Right lobe of liver (tissue), 6 donors: ENCODE measurements around the gene CEP192. TPM values are rescaled to one million over a fixed set of nuclear protein-coding genes. Genes with fewer than 3 reads are reported as not detected.

ENCODE experiments used
- ATAC-seq, 4 donors: fragments of 200-7000 bp; cut with Tn5 transposase; one replicate each; pipeline ENCODE4 v1.9.1; 2020; ENCODE audit warnings: mild to moderate bottlenecking in 4 of 4, moderate library complexity in 4 of 4
- DNase-seq, 3 donors: peaks; one replicate each; pipeline ENCODE4 v3.0.0-alpha.2; 2020
- H3K27ac ChIP-seq, 3 donors: fragments of 200-600 bp; one replicate each; pipeline ENCODE4 v1.8.0; 2022
- H3K27me3 ChIP-seq, 2 donors: fragments of 200-600 bp; one replicate each; pipeline ENCODE4 v1.8.0; 2022
- H3K36me3 ChIP-seq, 4 donors: fragments of 200-600 bp; sonication (generic) in 1 of 4; one replicate each; pipeline versions ENCODE4 v1.5.1 to v1.8.0; 2017 to 2022; ENCODE audit warnings: control low read depth in 1 of 4
- H3K4me1 ChIP-seq, 4 donors: fragments of 200-600 bp; sonication (generic) in 1 of 4; one replicate each; pipeline versions ENCODE4 v1.5.1 to v1.8.0; 2017 to 2022; ENCODE audit warnings: control low read depth in 1 of 4
- H3K4me3 ChIP-seq, 3 donors: fragments of 200-600 bp; one replicate each; pipeline ENCODE4 v1.8.0; 2022
- H3K9me3 ChIP-seq, 4 donors: fragments of 200-600 bp; sonication (generic) in 1 of 4; one replicate each; pipeline versions ENCODE4 v1.5.1 to v1.8.0; 2017 to 2022; ENCODE audit warnings: control low read depth in 1 of 4
- POLR2A ChIP-seq: fragments of 450-650 bp; IDR thresholded peaks from one replicate; pipeline ENCODE4 v1.6.1; 2017; ENCODE audit warnings: antibody characterized with exemption, mild to moderate bottlenecking
- WGBS: methylation state at CpG from one replicate; pipeline ENCODE4 v1.1.6; 2018; ENCODE audit warnings: low coverage, low lambda C conversion rate; ENCODE audit not compliant: insufficient coverage; ENCODE audit errors: missing lambda C conversion rate; 5-methylcytosine and 5-hydroxymethylcytosine counted together
- intact Hi-C, 2 donors: fragments of 100-400 bp; cut with DNase I; formaldehyde crosslinking; loops; one replicate each; pipeline versions ENCODE4 v1.11.2 to v1.14.1; 2022
- total RNA-seq, 6 experiments: library from RNA; depleted of rRNA in 2 of 6; stranded (reverse); fragments of >200 nt in 2 of 6; fragmentation: NEBNext Ultra II Directional in 3 of 6; extraction: Animal tissue kit (Norgen Biotek cat#: 25700) in 3 of 6; gene quantifications; one replicate each; pipeline versions ENCODE4 v1.1.0 to v1.2.4, GENCODE V29; 2016 to 2023
- TF ChIP-seq, protein P1 (sequence below), 4 donors: fragments of 200-600 bp in 3 of 4; fragments of 450-650 bp in 1 of 4; IDR thresholded peaks; one replicate each; pipeline versions ENCODE4 v1.5.1 to v1.8.0; 2016 to 2022; ENCODE audit warnings: antibody characterized with exemption in 4 of 4, mild to moderate bottlenecking in 2 of 4
- donor health status: DM: no; HTN: yes; CAD: no.
- donor health status: DM: no; HTN: no; CAD: no.
- donor health status: DM: no; HTN: no; CAD: no.
- donor health status: DM: no; HTN: yes; CAD: no.
- donor health status: DM: no; HTN: yes; CAD: no.

Gene CEP192
- total RNA-seq, 6 experiments from 2014 or later = 7.5 to 9.1 (median 8.3) TPM

DNA sequence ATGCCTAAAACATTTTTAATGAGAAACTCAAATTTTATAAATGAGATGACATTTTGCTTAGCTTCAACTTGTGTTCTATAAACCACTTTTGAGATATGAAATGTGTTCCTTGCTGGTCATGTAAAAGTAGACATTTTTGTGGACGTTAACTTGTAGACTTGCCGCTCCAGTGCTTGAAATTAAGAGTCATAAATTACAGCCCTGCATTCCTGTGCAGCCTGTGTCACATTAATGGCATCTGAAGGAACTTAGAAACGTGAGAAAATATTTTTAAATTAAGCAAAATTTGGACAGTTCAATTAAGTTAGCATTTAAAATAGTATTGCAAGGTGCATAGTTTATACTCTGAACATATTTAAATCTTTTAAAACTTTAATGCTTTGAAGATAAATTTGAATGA, 129.1 kb downstream of the CEP192 start:
- Histone ChIP-seq H3K27me3 (no peaks in the 10 kb centered on the region), H3K4me3 (no peak overlapping the region), H3K4me1 (no peaks in the 10 kb centered on the region), H3K9me3 (no peaks in the 10 kb centered on the region), H3K36me3 (peaks cover 0 to 18% (median 4%) of the 10 kb centered on the region in 4 donors), H3K27ac (no peak overlapping the region)
- TF ChIP-seq POLR2A = no peak
- TF ChIP-seq, protein P1, sequence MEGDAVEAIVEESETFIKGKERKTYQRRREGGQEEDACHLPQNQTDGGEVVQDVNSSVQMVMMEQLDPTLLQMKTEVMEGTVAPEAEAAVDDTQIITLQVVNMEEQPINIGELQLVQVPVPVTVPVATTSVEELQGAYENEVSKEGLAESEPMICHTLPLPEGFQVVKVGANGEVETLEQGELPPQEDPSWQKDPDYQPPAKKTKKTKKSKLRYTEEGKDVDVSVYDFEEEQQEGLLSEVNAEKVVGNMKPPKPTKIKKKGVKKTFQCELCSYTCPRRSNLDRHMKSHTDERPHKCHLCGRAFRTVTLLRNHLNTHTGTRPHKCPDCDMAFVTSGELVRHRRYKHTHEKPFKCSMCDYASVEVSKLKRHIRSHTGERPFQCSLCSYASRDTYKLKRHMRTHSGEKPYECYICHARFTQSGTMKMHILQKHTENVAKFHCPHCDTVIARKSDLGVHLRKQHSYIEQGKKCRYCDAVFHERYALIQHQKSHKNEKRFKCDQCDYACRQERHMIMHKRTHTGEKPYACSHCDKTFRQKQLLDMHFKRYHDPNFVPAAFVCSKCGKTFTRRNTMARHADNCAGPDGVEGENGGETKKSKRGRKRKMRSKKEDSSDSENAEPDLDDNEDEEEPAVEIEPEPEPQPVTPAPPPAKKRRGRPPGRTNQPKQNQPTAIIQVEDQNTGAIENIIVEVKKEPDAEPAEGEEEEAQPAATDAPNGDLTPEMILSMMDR (IDR thresholded peaks at IDR 0.05) = no peak
- 91% methylated on average over 3 of the region's 3 CpGs for WGBS
- intact Hi-C loops = no loop called here
- ATAC-seq = no peak
- DNase-seq = no peak

DNA sequence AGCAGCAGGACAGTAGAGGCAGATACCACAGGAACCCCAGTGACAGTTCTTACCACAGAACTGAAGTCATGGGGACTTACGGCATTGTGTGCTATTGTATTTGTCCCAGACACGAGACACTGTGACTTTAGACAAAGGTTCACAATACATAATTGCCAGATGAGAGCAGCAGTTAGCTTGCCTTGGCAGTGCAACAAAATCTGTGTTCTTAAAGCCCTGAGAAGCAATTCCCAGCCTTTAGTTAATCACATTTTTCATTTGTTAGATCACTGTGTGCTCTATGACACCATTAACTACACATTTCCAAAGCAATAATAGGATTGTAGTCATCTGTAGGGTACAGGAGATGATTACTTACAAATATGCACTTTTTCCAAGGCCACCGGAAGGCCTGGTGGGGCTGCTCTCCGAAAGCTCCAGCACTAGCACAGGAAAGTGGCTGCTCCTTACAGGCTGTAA, 129.8 kb downstream of the CEP192 start:
- H3K27me3 ChIP-seq = no peaks in the 10 kb centered on the region
- 87% methylated on average over 4 of the region's 4 CpGs for WGBS
- intact Hi-C loops = no loop called here
- peaks cover 0 to 18% (median 4%) of the 10 kb centered on the region in 4 donors for H3K36me3 ChIP-seq
- no peak for TF ChIP-seq POLR2A
- TF ChIP-seq, protein P1 (IDR thresholded peaks at IDR 0.05) = no peak
- H3K9me3 ChIP-seq = no peaks in the 10 kb centered on the region
- ATAC-seq (no peak), DNase-seq (no peak)
- no peak overlapping the region for H3K27ac ChIP-seq
- peaks cover 0 to under 1% (median 0%) of the 10 kb centered on the region in 4 donors for H3K4me1 ChIP-seq
- no peak overlapping the region for H3K4me3 ChIP-seq

DNA sequence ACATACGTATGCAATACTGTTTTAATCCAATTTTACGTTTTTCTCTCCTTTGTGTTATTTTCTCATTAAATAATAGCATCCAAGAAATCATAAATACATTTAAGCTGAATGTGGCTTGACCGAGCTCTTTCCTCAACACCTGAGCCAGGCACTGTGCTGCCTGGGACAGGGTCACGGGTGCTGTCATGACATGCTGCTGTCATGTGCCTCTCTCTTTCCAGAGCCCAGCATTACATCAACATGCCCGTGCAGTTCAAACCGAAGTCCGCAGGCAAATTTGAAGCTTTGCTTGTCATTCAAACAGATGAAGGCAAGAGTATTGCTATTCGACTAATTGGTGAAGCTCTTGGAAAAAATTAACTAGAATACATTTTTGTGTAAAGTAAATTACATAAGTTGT, 133.2 kb downstream of the CEP192 start:
- 46% methylated on average over 8 of the region's 8 CpGs for WGBS
- intact Hi-C loops = no loop called here

DNA sequence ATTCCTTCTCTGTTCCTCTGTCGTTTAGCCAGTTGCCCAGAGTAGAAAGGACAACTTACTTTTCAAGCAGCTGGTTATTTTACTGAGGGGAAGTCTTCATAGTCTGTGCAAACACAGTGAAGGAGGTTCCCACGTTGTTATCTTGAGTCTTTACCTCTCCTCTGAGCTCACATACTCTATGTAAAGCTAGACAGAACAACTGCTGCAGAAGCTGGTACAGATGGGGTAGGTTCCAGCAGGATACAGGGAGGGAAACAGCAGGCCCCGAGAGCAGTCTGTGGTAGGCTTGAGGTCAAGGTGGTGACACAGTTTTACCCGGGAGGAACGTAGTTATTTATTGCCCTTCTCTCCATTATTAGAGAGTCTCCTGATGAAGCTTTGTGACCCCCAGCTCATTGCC, 134.0 kb downstream of the CEP192 start:
- TF ChIP-seq POLR2A = no peak
- TF ChIP-seq, protein P1 (IDR thresholded peaks at IDR 0.05) = no peak
- H3K27ac ChIP-seq = no peak overlapping the region
- intact Hi-C loops = no loop called here
- no peaks in the 10 kb centered on the region for H3K36me3 ChIP-seq
- H3K4me1 ChIP-seq = peaks cover 0 to 8% (median 0%) of the 10 kb centered on the region in 4 donors
- H3K9me3 ChIP-seq = no peaks in the 10 kb centered on the region
- 28% methylated on average over 5 of the region's 5 CpGs for WGBS
- H3K4me3 ChIP-seq = no peak overlapping the region
- DNase-seq = no peak
- ATAC-seq = no peak
- no peaks in the 10 kb centered on the region for H3K27me3 ChIP-seq

More for the DNA sequence above, 133.2 kb downstream of the CEP192 start:
- no peaks in the 10 kb centered on the region for H3K9me3 ChIP-seq
- no peak for TF ChIP-seq POLR2A
- TF ChIP-seq, protein P1 (IDR thresholded peaks at IDR 0.05) = no peak
- peak in 1 of 3 donors; percentile 64 for DNase-seq
- no peaks in the 10 kb centered on the region for H3K27me3 ChIP-seq
- no peak overlapping the region for H3K4me3 ChIP-seq
- H3K36me3 ChIP-seq = no peaks in the 10 kb centered on the region
- ATAC-seq = peak in 3 of 4 donors; percentile 43 to 62 (median 49)
- peaks cover 0 to 8% (median 0%) of the 10 kb centered on the region in 4 donors for H3K4me1 ChIP-seq
- no peak overlapping the region for H3K27ac ChIP-seq
